HFFc6 (cell line): ENCODE data around the gene NR3C2. TPM values are rescaled to one million over a fixed set of nuclear protein-coding genes. Genes with fewer than 3 reads are reported as not detected.
A peak's percentile ranks its signal among the peaks of the same experiment; 100 is the strongest.

Source experiments
- DNase-seq: peaks from one replicate; pipeline ENCODE4 v3.0.0-alpha.2; 2018
- H3K27ac Mint-ChIP-seq: 2 replicates; pipeline ENCODE4 v1.8.0; 2020; ENCODE audit warnings: mild to moderate bottlenecking, mixed read lengths
- H3K27me3 Mint-ChIP-seq: 2 replicates; pipeline ENCODE4 v1.8.0; 2021; ENCODE audit warnings: mild to moderate bottlenecking, moderate library complexity, mixed read lengths; ENCODE audit not compliant: insufficient read depth
- H3K36me3 Mint-ChIP-seq: 2 replicates; pipeline ENCODE4 v1.8.0; 2021; ENCODE audit warnings: low read depth, mixed read lengths
- H3K4me1 Mint-ChIP-seq: 2 replicates; pipeline ENCODE4 v1.8.0; 2020; ENCODE audit warnings: low read depth, mixed read lengths
- H3K4me3 Mint-ChIP-seq: 2 replicates; pipeline ENCODE4 v1.8.0; 2020; ENCODE audit warnings: mild to moderate bottlenecking, moderate library complexity, mixed read lengths
- H3K9me3 Mint-ChIP-seq: 2 replicates; pipeline ENCODE4 v1.8.0; 2020; ENCODE audit warnings: mild to moderate bottlenecking, mixed read lengths
- total RNA-seq, 6 experiments: library from RNA; stranded (reverse); fragmentation: NEBNext Ultra II Directional; extraction: Animal tissue kit (Norgen Biotek cat#: 25700); gene quantifications; 2 replicates in 1 of 6; 3 replicates in 5 of 6; pipeline ENCODE4 v1.2.3, GENCODE V29; 2021
- TF ChIP-seq, protein P1 (sequence below): fragments of 200-600 bp; sonication (generic); IDR thresholded peaks from 2 replicates; pipeline ENCODE4 v1.5.0; 2021; ENCODE audit warnings: antibody characterized with exemption, mild to moderate bottlenecking

The NR3C2 gene
- total RNA-seq, 6 experiments from 2014 or later = 0.07 to 0.26 (median 0.11) TPM

DNA sequence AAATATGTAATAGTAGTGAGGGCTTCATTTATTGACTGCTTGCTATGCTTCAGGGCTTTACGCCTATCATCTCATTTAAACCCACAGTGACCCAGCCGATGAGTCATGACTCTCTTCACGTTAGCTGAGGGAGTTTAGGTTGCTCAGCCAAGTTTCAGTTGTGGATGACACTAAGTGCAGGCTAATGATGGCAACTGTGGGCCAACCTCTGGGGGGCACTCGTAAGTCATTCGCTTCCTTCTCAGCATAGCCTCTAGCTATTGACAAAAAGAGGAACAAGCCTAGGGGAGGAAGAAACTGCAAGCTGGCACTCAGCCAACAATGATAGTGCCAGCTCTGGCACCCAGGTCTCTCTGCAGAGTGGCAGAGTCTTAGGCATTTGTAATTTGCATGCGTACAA is 385.3 kb downstream of the NR3C2 start:
- no peaks in the 10 kb centered on the region; the same call in none of the 2 replicates for H3K27me3 Mint-ChIP-seq
- H3K9me3 Mint-ChIP-seq = no peaks in the 10 kb centered on the region
- TF ChIP-seq, protein P1, sequence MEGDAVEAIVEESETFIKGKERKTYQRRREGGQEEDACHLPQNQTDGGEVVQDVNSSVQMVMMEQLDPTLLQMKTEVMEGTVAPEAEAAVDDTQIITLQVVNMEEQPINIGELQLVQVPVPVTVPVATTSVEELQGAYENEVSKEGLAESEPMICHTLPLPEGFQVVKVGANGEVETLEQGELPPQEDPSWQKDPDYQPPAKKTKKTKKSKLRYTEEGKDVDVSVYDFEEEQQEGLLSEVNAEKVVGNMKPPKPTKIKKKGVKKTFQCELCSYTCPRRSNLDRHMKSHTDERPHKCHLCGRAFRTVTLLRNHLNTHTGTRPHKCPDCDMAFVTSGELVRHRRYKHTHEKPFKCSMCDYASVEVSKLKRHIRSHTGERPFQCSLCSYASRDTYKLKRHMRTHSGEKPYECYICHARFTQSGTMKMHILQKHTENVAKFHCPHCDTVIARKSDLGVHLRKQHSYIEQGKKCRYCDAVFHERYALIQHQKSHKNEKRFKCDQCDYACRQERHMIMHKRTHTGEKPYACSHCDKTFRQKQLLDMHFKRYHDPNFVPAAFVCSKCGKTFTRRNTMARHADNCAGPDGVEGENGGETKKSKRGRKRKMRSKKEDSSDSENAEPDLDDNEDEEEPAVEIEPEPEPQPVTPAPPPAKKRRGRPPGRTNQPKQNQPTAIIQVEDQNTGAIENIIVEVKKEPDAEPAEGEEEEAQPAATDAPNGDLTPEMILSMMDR = peak; percentile 38
- DNase-seq = peak; percentile 62
- peaks cover 20% of the 10 kb centered on the region for H3K4me1 Mint-ChIP-seq
- H3K4me3 Mint-ChIP-seq = no peak overlapping the region
- H3K27ac Mint-ChIP-seq = peak overlapping the region; percentile 13; the same call in 1 of the 2 replicates
- H3K36me3 Mint-ChIP-seq = no peaks in the 10 kb centered on the region

DNA sequence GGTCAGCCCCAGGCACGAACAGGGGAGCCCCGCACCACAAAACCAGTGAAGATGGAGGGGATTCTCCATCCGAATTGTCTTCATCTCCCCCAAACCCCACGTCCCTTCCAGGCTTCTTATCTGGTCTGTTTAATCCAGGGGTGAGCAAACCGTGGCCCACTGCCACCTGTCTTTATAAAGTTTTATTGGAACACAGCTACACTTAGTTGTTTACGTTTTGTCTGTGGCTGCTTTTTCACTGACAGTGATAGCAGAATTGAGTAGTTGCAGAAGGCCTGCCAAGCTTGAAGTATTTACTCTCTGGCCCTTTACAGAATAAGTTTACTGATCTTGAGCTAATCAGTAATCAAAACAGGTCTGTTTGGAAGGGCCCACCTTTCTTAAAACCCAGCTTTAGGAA is 386.4 kb downstream of the NR3C2 start:
- Mint-ChIP-seq H3K36me3 (no peaks in the 10 kb centered on the region; the same call in 1 of the 2 replicates), H3K27ac (no peak overlapping the region), H3K27me3 (no peaks in the 10 kb centered on the region; the same call in none of the 2 replicates), H3K9me3 (no peaks in the 10 kb centered on the region), H3K4me1 (peaks cover 20% of the 10 kb centered on the region), H3K4me3 (no peak overlapping the region)
- TF ChIP-seq, protein P1 = no peak
- no peak for DNase-seq

DNA sequence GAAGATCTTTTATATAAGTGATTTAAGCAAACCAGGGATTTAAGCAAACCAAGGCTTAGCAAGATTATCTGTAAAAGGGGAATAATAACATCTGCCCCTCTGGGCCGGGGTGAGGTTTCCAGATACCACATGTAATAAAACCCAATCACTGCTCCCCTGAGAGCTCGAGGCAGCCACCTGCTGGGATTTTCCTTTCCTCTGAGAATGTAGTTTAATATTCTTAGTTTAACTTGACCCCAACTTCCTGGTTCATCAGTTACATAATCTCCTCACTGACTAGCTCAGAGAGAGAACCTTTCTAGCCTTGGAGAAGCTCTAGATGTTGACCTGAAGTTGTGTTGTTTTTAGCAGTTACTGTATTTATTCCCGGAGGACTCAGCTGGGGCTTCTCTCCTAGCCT is 387.9 kb downstream of the NR3C2 start:
- no peak for DNase-seq
- TF ChIP-seq, protein P1 = no peak
- Mint-ChIP-seq H3K36me3 (no peaks in the 10 kb centered on the region; the same call in 1 of the 2 replicates), H3K4me1 (peaks cover 20% of the 10 kb centered on the region), H3K4me3 (no peak overlapping the region), H3K27me3 (peaks cover 2% of the 10 kb centered on the region), H3K9me3 (no peaks in the 10 kb centered on the region), H3K27ac (no peak overlapping the region)

DNA sequence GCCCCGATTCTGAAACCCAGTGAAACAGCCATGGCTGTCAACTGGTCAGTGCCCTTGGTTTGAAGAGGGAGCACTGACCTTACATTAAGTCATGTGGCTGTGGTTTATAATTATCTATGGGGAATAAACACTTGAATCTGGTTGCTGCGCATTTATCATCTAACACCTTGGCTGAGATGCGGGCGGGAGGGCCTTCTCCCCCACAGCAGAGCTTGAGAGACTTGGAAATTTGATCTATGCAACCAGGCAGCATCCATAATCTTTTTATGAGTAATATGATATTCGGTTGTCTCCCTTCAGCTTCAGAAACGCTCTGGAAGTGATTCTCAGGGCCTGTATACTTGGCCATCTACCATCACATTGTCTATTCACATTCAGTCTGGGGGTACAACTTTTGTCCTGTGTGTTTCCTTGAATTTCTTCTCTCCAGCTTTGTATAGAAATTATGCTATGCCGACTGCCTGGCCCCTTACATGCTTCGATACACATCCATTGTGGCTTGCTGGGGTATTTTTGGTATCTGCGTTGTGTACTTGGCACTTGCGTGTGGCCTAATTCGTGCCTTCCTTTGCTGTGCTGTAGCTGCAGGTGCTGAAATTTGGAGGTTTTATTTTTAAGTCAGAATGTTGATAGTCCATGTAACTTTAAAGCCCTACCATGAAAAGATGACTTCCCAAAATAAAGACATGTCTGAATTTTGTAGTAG is 388.8 kb downstream of the NR3C2 start:
- TF ChIP-seq, protein P1 = no peak
- Mint-ChIP-seq H3K9me3 (no peaks in the 10 kb centered on the region), H3K27me3 (peaks cover 2% of the 10 kb centered on the region), H3K4me3 (no peak overlapping the region), H3K4me1 (peaks cover 20% of the 10 kb centered on the region), H3K36me3 (peaks cover 3% of the 10 kb centered on the region), H3K27ac (no peak overlapping the region)
- DNase-seq = no peak

DNA sequence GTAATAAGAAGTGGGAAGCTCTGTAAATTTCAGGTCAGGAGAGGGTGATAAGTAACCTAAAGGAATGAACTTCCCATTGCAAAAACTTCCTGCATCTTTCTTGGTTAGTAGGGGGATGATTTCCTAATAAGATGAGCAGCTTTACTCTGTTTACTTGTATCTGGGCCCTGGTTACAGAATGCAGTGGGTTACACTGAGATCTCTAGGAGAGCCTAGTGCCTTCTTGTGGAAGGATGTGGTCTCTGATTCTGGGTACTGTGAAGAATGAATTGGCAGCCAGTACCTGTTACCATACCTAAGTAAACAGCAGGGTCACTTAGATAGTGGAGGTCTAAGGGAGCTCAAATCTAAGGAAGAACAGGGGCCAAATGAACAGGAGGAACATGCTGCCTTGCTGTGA is 389.8 kb downstream of the NR3C2 start:
- Mint-ChIP-seq H3K4me3 (no peak overlapping the region), H3K27me3 (peaks cover 2% of the 10 kb centered on the region), H3K9me3 (no peaks in the 10 kb centered on the region), H3K4me1 (peaks cover 20% of the 10 kb centered on the region), H3K27ac (no peak overlapping the region), H3K36me3 (peaks cover 9% of the 10 kb centered on the region)
- TF ChIP-seq, protein P1 = no peak
- no peak for DNase-seq
